ENCODE measurements around the gene RASAL3.

DNA sequence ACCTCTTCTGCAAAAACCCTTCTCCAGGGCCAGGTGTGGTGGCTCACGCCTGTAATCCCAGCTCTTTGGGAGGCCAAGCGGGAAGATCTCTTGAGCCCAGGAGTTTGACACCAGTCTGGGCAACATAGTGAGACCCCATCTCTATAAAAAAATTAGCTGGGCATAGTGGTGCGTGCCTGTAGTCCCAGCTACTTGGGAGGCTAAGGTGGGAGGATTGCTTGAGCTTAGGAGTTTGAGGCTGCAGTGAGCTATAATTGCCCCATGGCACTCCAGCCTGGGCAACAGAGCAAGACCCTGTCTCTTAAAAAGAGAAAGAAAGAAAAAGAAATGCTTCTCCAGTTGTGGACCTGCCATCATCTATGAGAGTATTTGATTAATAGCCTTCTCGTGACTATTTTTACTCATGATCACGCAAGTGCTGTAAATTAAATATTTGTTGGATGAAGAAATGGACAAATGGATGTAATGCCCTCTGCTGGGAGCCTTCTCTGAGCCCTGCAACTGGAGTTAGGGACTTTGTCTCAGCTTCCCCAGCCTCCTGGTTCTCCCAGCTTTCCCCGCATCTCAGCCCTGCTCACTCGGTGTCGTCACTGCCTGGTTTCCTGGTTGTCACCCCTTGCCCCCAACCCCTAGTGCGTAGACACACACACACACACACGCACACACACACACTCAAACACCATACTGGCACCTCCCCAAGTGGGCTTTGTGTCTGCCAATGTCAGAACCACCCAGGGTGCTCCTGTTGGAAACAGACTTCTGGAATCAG is 26.8 kb downstream of the RASAL3 start:
- no peak for TF ChIP-seq EZH2 (IDR thresholded peaks at IDR 0.05; ENCODE audit: borderline replicate concordance, low read depth, low read length, severe bottlenecking)
- TF ChIP-seq, protein P1, sequence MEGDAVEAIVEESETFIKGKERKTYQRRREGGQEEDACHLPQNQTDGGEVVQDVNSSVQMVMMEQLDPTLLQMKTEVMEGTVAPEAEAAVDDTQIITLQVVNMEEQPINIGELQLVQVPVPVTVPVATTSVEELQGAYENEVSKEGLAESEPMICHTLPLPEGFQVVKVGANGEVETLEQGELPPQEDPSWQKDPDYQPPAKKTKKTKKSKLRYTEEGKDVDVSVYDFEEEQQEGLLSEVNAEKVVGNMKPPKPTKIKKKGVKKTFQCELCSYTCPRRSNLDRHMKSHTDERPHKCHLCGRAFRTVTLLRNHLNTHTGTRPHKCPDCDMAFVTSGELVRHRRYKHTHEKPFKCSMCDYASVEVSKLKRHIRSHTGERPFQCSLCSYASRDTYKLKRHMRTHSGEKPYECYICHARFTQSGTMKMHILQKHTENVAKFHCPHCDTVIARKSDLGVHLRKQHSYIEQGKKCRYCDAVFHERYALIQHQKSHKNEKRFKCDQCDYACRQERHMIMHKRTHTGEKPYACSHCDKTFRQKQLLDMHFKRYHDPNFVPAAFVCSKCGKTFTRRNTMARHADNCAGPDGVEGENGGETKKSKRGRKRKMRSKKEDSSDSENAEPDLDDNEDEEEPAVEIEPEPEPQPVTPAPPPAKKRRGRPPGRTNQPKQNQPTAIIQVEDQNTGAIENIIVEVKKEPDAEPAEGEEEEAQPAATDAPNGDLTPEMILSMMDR (IDR thresholded peaks at IDR 0.05; ENCODE audit: borderline replicate concordance, extremely low read depth, low read length, poor library complexity, severe bottlenecking) = no peak

All from DND-41 (cell line).